SU-DHL-6 (cell line): ENCODE results near the gene FBXL2.

ENCODE experiments used
- H2AFZ ChIP-seq: fragments of 200-600 bp; sonication (generic); 2 replicates; pipeline ENCODE4 v1.6.1; 2014; ENCODE audit warnings: low read depth, mild to moderate bottlenecking, moderate library complexity, mixed read lengths, antibody characterized with exemption, low read length; ENCODE audit not compliant: severe bottlenecking
- H3F3A ChIP-seq: fragments of 200-600 bp; shearing (Covaris generic); 2 replicates; pipeline ENCODE4 v1.6.0; 2016; ENCODE audit warnings: antibody characterized with exemption, mild to moderate bottlenecking; ENCODE audit not compliant: insufficient read depth
- H3K27ac ChIP-seq: fragments of 200-600 bp; sonication (generic); 2 replicates; pipeline ENCODE4 v1.5.1; 2016; ENCODE audit warnings: low read depth, mild to moderate bottlenecking, low read length, moderate library complexity, mixed read lengths
- H3K27me3 ChIP-seq: fragments of 200-600 bp; sonication (generic), shearing (Covaris generic); 2 replicates; pipeline ENCODE4 v1.6.0; 2014; ENCODE audit warnings: mild to moderate bottlenecking, low read length
- H3K36me3 ChIP-seq: fragments of 200-600 bp; sonication (generic); 2 replicates; pipeline ENCODE4 v1.6.1; 2014; ENCODE audit warnings: mild to moderate bottlenecking, low read length, mixed read lengths
- H3K4me2 ChIP-seq: fragments of 300-600, 200-600 bp; shearing (Covaris generic), sonication (generic); 2 replicates; pipeline ENCODE4 v1.6.0; 2014; ENCODE audit warnings: low read length, low read depth, mild to moderate bottlenecking; ENCODE audit not compliant: poor library complexity, severe bottlenecking
- H3K4me3 ChIP-seq: fragments of 200-600 bp; sonication (generic); 2 replicates; pipeline ENCODE4 v1.5.1; 2014; ENCODE audit warnings: antibody characterized with exemption, low read length, mild to moderate bottlenecking, mixed read lengths; ENCODE audit not compliant: insufficient read depth, poor library complexity, severe bottlenecking
- H3K79me2 ChIP-seq: fragments of 200-600 bp; sonication (generic); 2 replicates; pipeline ENCODE4 v1.6.1; 2014; ENCODE audit warnings: mild to moderate bottlenecking, low read length, moderate library complexity; ENCODE audit not compliant: insufficient read depth
- H3K9ac ChIP-seq: fragments of 200-600 bp; sonication (generic); 2 replicates; pipeline ENCODE4 v1.7.0; 2014; ENCODE audit warnings: mild to moderate bottlenecking, low read length
- H3K9me2 ChIP-seq: fragments of 200-600 bp; sonication (generic); replicated peaks from 2 replicates; pipeline ENCODE4 v1.6.1; 2014; ENCODE audit warnings: low read length; ENCODE audit not compliant: insufficient read depth
- H3K9me3 ChIP-seq: fragments of 200-600 bp; sonication (generic); 2 replicates; pipeline ENCODE4 v1.6.1; 2014; ENCODE audit warnings: low read length, mixed read lengths; ENCODE audit not compliant: insufficient read depth
- H4K20me1 ChIP-seq: fragments of 200-600 bp; sonication (generic); 2 replicates; pipeline ENCODE4 v1.6.1; 2014; ENCODE audit warnings: low read depth, mild to moderate bottlenecking, antibody characterized with exemption, low read length, moderate library complexity, mixed read lengths
- EZH2phosphoT487 ChIP-seq: fragments of 200-600 bp; sonication (generic), shearing (Covaris generic); conservative IDR thresholded peaks from 2 replicates; pipeline ENCODE4 v1.6.1; 2018; ENCODE audit warnings: mild to moderate bottlenecking, antibody characterized with exemption, low read length, moderate library complexity, mixed read lengths
- TF ChIP-seq, protein P1 (sequence below): fragments of 200-600 bp; sonication (generic); IDR thresholded peaks from one replicate; pipeline ENCODE4 v1.5.1; 2017; ENCODE audit warnings: antibody characterized with exemption, mild to moderate bottlenecking, low read length, moderate library complexity; ENCODE audit not compliant: insufficient read depth, poor library complexity, severe bottlenecking

FBXL2 gene, protein sequence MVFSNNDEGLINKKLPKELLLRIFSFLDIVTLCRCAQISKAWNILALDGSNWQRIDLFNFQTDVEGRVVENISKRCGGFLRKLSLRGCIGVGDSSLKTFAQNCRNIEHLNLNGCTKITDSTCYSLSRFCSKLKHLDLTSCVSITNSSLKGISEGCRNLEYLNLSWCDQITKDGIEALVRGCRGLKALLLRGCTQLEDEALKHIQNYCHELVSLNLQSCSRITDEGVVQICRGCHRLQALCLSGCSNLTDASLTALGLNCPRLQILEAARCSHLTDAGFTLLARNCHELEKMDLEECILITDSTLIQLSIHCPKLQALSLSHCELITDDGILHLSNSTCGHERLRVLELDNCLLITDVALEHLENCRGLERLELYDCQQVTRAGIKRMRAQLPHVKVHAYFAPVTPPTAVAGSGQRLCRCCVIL

DNA sequence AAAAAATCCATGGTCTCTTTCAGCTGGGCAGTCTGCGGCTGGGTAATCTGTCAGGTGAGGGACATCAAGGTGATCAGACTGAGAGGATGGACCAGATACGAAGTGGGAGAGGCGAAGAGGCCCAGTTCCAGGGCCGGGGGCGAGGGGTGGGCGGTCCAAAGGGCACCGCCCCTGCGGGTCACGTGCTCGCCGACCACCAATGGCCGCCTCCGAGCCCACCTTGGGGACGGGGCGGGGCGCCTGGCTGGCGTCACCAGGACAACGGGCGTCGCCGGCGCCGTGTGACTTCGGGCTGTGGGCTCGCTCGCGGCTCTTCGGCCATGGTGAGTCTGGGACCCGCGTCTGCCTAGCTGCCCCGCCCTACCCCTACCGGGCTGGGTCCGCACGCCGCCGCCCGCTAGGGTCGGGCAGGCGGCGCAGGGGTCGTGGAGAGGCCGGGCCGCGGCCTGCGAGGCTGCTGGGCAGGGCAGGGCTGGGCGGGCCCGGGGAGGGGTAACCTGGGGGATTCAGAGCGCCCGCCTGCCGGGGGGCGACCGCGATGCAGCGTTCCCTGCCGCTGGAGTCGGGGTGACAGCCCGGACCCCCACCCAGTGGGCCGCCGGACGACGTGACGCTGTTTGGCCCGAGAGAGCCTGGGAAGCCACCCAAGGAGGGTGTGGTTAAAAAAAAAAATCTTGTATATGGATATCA lies at the start of gene FBXL2:
Gene FBXL2, plus strand, starts transcription at position 250 of the 690 bp plus-strand sequence. Its CDS starts 71 bp downstream, at position 321.
- Histone ChIP-seq H3K9me2 (no peaks in the 10 kb centered on the region), H2AFZ (peak within 1 kb of the TSS; percentile 93), H3K27ac (no peak within 1 kb of the TSS), H3K9me3 (no peaks in the 10 kb centered on the region), H3K27me3 (no peaks in the 10 kb centered on the region), H3K79me2 (no peaks in the 10 kb centered on the region), H3K4me3 (peak within 1 kb of the TSS; percentile 61), H3K36me3 (no peaks in the 10 kb centered on the region), H3K4me2 (peak within 1 kb of the TSS; percentile 85), H3K9ac (peak within 1 kb of the TSS; percentile 42), H4K20me1 (no peaks in the 10 kb centered on the region), H3F3A (no peaks in the 10 kb centered on the region)
- TF ChIP-seq, protein P1, sequence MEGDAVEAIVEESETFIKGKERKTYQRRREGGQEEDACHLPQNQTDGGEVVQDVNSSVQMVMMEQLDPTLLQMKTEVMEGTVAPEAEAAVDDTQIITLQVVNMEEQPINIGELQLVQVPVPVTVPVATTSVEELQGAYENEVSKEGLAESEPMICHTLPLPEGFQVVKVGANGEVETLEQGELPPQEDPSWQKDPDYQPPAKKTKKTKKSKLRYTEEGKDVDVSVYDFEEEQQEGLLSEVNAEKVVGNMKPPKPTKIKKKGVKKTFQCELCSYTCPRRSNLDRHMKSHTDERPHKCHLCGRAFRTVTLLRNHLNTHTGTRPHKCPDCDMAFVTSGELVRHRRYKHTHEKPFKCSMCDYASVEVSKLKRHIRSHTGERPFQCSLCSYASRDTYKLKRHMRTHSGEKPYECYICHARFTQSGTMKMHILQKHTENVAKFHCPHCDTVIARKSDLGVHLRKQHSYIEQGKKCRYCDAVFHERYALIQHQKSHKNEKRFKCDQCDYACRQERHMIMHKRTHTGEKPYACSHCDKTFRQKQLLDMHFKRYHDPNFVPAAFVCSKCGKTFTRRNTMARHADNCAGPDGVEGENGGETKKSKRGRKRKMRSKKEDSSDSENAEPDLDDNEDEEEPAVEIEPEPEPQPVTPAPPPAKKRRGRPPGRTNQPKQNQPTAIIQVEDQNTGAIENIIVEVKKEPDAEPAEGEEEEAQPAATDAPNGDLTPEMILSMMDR = no peak
- TF ChIP-seq EZH2phosphoT487 = no peak

DNA sequence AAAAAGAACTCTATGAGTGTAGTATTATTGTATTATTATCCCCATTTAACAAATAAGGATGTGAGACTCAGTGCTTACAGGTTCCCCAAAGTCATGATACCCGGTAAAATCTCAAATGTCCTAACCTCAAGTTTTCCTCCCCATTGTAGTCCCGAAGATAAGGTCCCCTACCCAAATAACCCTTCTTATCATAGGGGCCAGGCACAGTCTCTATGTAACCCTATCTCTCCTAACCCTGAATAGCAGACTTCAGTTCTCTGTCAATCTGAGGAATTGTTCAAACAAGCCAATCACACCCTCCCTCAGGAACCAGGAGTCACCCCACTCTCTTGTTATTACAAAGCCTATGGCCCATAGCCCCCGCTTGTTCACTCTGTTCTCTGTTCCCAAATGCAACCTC lies 48.2 kb upstream of the FBXL2 start:
- Histone ChIP-seq H3K27ac (no peak overlapping the region), H3K4me2 (no peak overlapping the region), H3K36me3 (no peaks in the 10 kb centered on the region), H3K27me3 (no peaks in the 10 kb centered on the region), H3K79me2 (no peaks in the 10 kb centered on the region), H3K9ac (no peak overlapping the region), H3K9me3 (no peaks in the 10 kb centered on the region), H3K4me3 (no peak overlapping the region), H3K9me2 (no peaks in the 10 kb centered on the region), H3F3A (no peaks in the 10 kb centered on the region), H4K20me1 (no peaks in the 10 kb centered on the region), H2AFZ (no peak overlapping the region)
- TF ChIP-seq, protein P1 = no peak
- no peak for TF ChIP-seq EZH2phosphoT487

DNA sequence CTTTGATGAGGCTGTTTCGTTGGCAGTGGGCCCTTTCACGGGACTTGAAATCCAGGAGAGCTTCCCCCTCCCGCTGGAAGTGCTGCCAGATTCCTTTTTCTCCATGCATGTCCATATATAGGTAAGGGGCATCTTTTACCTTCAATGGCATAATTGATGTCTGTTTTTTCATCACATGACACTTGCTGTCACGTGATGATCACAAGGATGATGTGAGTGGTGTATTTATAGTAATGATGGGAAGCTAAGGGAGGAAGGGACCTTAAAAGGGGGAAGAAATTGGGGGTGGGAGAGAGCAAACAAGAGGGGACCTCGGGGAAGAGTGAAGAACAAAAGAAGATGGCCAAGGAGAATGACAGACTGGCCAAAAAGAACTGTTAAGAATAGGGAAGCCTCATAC lies 47.3 kb upstream of the FBXL2 start:
- H3K4me2 ChIP-seq = no peak overlapping the region
- no peak overlapping the region for H3K27ac ChIP-seq
- no peak overlapping the region for H2AFZ ChIP-seq

More for the DNA sequence above, 47.3 kb upstream of the FBXL2 start:
- Histone ChIP-seq H3K36me3 (no peaks in the 10 kb centered on the region), H3K79me2 (no peaks in the 10 kb centered on the region), H3K27me3 (no peaks in the 10 kb centered on the region), H3K9ac (no peak overlapping the region), H3K9me3 (no peaks in the 10 kb centered on the region), H3F3A (no peaks in the 10 kb centered on the region), H3K9me2 (no peaks in the 10 kb centered on the region), H3K4me3 (no peak overlapping the region), H4K20me1 (no peaks in the 10 kb centered on the region)
- TF ChIP-seq, protein P1 = no peak
- no peak for TF ChIP-seq EZH2phosphoT487
